ENCODE measurements around the gene MX2. TPM values are rescaled to one million over a fixed set of nuclear protein-coding genes. Genes with fewer than 3 reads are reported as not detected.

Gene MX2
- total and polyA plus RNA-seq, 2 donors (not counting 1 experiment from before 2014, with no cell fraction given) = 51.2 to 64.3 TPM

DNA sequence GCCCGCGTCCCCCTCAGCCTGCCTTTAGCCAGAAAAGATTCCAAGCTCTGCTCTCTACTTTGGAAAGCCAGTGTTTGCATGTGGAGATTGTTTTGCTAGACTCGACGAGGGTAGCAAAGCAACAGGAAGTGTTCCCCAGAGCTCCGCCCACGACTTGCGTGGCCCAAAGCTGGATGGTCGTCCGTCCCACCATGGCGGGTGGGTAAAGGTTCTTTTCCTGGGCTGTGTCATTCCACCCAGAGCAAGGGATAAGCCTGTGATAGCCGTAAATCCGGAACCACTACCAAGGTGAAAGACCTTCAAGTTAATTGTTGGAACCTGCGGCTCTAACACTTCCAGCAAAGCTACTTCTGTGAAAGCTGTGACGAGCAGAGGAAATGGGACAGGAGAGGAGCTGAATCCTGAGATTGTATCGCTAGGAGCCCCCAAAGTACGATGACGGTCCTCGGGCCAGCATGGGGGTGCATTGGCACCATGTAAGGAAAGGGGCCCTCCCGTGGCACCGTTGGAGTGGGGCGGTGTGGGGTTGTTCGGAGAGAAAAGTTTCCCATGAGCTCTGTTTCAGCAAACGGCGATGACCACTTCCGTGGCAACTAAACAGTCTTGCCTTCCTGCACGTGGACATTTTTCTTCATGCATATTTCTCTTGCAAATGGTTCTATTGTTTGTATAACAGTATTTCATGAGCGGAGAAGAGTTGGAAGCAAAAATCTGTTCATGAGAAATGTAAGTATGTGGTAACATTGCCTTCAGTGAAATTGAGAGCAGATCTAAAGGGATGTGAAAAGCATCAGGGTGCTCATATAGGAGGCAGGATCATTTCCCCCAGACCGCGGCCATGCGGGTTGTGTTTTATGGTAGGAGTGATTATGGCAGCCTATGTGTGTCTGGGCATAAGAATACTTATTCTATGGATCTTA lies 8.4 kb downstream of the MX2 start:
- peaks cover 11% of the 10 kb centered on the region for H4K20me1 ChIP-seq (ENCODE audit: control insufficient read depth, insufficient read depth, low read length, poor library complexity, severe bottlenecking)
- H3K27ac Mint-ChIP-seq = peak overlapping the region; percentile 87

More for the DNA sequence above, 8.4 kb downstream of the MX2 start:
- TF ChIP-seq, protein P1, sequence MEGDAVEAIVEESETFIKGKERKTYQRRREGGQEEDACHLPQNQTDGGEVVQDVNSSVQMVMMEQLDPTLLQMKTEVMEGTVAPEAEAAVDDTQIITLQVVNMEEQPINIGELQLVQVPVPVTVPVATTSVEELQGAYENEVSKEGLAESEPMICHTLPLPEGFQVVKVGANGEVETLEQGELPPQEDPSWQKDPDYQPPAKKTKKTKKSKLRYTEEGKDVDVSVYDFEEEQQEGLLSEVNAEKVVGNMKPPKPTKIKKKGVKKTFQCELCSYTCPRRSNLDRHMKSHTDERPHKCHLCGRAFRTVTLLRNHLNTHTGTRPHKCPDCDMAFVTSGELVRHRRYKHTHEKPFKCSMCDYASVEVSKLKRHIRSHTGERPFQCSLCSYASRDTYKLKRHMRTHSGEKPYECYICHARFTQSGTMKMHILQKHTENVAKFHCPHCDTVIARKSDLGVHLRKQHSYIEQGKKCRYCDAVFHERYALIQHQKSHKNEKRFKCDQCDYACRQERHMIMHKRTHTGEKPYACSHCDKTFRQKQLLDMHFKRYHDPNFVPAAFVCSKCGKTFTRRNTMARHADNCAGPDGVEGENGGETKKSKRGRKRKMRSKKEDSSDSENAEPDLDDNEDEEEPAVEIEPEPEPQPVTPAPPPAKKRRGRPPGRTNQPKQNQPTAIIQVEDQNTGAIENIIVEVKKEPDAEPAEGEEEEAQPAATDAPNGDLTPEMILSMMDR (IDR thresholded peaks at IDR 0.05) = no peak
- no peak for TF ChIP-seq EZH2 (IDR thresholded peaks at IDR 0.05; ENCODE audit: borderline replicate concordance, insufficient read depth, low read depth, low read length, poor library complexity, severe bottlenecking)
- Mint-ChIP-seq H3K4me1 (peaks cover 70% of the 10 kb centered on the region), H3K27me3 (no peaks in the 10 kb centered on the region), H3K9me3 (ENCODE audit: insufficient read depth) (no peaks in the 10 kb centered on the region), H3K4me3 (peak overlapping the region; percentile 74)
- peak overlapping the region; percentile 80 for H3K4me2 ChIP-seq (replicated peaks; ENCODE audit: low read depth, low read length, poor library complexity, severe bottlenecking)
- H3K4me1 ChIP-seq (ENCODE audit: control insufficient read depth in 2 of 2, insufficient read depth in 2 of 2, low read length in 2 of 2) = peaks cover 58 to 62% of the 10 kb centered on the region in 2 donors
- peaks cover 0 to 11% of the 10 kb centered on the region in 2 experiments for H3K36me3 ChIP-seq (replicated peaks in 1 of 2; ENCODE audit: control extremely low read depth in 1 of 2, control insufficient read depth in 1 of 2, extremely low read depth in 1 of 2, insufficient read depth in 2 of 2, low read length in 1 of 2)
- DNase-seq (peak; percentile 50), ATAC-seq (ENCODE audit: low read depth) (no peak)
- no peaks in the 10 kb centered on the region for H3K27me3 ChIP-seq (replicated peaks in 1 of 4; ENCODE audit: control extremely low read depth in 1 of 4, control insufficient read depth in 3 of 4, insufficient read depth in 4 of 4, low read length in 3 of 4)
- peak overlapping the region; percentile 69 to 83 for H3K27ac ChIP-seq (ENCODE audit: low read length in 2 of 2)
- peak overlapping the region; percentile 72 for H2AFZ ChIP-seq (ENCODE audit: insufficient read depth, low read depth, low read length, poor library complexity, severe bottlenecking)
- H3K79me2 ChIP-seq (ENCODE audit: control insufficient read depth, insufficient read depth, low read length) = peaks cover 71% of the 10 kb centered on the region
- CTCF ChIA-PET = interaction anchor here (1.2 to 4.1 kb wide), 7 partner anchors 11 to 90 kb away, joined by 3 to 46 read pairs (median 7); partner anchors contain the start of gene MX1
- 71% methylated on average over 24 of the region's 30 CpGs for WGBS (ENCODE audit: insufficient coverage)
- peak overlapping the region; percentile 71 for H3K9ac ChIP-seq (ENCODE audit: low read length)
- POLR2A ChIA-PET = interaction anchor here (0.7 to 2.7 kb wide), 4 partner anchors 49 to 61 kb away, joined by 3 to 17 read pairs (median 5); partner anchors contain the start of gene MX1
- intact Hi-C loops (cut with micrococcal nuclease) = loop anchor here (1.0 to 10.0 kb wide), 7 partner anchors 9 to 865 kb away; partner anchors contain the start of gene MX1
- peak overlapping the region; percentile 22 to 81 (median 52) for H3K4me3 ChIP-seq (ENCODE audit: control extremely low read depth in 1 of 5, extremely low read depth in 1 of 5, insufficient read depth in 1 of 5, low read depth in 2 of 5, low read length in 4 of 5)
- H3K9me3 ChIP-seq (ENCODE audit: control extremely low read depth in 1 of 3, control insufficient read depth in 2 of 3, insufficient read depth in 1 of 3, low read length in 2 of 3) = no peaks in the 10 kb centered on the region

All from B cell (primary cell).